ENCODE measurements around the gene EIF4E3. TPM values are rescaled to one million over a fixed set of nuclear protein-coding genes. Genes with fewer than 3 reads are reported as not detected.

The EIF4E3 gene
- polyA plus RNA-seq, 1 donor (not counting 4 experiments of a cell fraction or from before 2014, with no cell fraction given), result 2.2 TPM

DNA sequence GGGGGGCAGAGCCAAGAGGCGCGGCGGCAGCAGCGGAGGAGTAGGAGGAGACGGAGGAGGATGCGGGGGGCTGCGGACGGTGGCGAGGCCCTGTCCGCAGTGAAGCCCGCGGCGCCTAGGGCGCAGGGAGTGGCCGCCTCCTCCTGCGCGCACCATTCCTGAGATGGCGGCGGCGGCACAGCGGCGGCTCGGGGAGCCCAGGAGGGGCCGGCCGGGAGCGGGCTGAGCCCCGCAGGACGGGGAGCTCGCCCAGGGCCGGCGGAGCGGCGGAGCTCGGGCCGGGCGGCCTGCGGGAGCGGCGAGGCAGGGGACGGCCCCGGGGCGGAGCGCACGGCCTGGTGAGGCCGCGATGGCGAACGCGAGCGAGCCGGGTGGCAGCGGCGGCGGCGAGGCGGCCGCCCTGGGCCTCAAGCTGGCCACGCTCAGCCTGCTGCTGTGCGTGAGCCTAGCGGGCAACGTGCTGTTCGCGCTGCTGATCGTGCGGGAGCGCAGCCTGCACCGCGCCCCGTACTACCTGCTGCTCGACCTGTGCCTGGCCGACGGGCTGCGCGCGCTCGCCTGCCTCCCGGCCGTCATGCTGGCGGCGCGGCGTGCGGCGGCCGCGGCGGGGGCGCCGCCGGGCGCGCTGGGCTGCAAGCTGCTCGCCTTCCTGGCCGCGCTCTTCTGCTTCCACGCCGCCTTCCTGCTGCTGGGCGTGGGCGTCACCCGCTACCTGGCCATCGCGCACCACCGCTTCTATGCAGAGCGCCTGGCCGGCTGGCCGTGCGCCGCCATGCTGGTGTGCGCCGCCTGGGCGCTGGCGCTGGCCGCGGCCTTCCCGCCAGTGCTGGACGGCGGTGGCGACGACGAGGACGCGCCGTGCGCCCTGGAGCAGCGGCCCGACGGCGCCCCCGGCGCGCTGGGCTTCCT lies 28.8 kb upstream of the EIF4E3 start, which contains the start of gene GPR27:
TSS of gene GPR27 (plus strand) at position 155 of the 909 bp plus-strand sequence. CDS start at position 350, 195 bp downstream.
- no peak for DNase-seq (ENCODE audit: low read depth, low spot score)
- H3K27ac ChIP-seq (ENCODE audit: control insufficient read depth, insufficient read depth, low read length), result no peak within 1 kb of the TSS

DNA sequence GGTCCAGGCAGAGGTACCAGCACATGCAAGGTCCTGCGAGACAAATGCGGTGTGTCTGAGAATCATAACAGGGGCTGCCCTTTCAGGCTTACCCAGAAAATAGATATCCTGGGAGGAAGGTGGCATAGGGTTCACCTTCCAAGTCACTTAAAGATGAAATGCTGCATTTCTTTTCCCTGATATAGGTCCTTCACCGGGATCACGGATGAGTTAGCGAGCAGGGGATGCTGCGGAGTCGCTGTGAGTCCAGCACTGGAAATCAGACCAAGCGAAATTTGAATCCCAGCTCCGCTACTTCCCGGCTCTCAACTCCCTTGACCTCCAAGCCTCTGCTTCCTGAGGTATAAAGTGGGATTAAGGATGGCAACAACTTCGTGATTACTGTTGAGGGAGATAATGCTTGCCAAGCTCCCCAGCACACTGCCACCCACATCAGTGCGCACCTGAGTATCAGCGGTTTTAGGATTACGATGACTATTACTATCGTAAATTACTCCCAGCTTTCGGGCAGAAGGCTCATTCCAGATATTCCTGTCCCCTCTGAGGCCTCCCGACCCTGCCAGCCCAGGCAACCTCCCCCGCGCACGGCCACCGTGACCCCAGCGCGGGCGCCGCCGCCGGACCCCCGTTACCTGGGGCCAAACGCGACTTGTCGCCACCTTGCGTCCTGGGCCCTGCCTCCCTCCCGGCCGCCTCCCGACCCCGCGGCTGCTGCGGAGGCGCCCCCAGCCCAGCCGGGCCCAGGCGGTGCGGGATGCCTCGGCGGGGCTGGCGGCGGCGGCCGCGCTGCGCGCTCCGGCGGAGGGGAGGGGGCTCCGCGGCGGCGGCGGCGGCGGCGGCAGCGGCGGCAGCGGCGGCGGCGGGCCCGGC lies 27.9 kb upstream of the EIF4E3 start:
- H3K9me3 ChIP-seq (ENCODE audit: control insufficient read depth, low read depth, low read length), result no peaks in the 10 kb centered on the region
- no peak overlapping the region for H3K4me3 ChIP-seq (ENCODE audit: control insufficient read depth in 2 of 3, extremely low read depth in 1 of 3, insufficient read depth in 2 of 3, low read depth in 1 of 3, low read length in 3 of 3)
- DNase-seq (ENCODE audit: low read depth, low spot score), result no peak
- no peak for FAIRE-seq
- no peaks in the 10 kb centered on the region for H3K79me2 ChIP-seq (ENCODE audit: control insufficient read depth, insufficient read depth, low read length)
- H3K27ac ChIP-seq (ENCODE audit: control insufficient read depth, insufficient read depth, low read length), result no peak overlapping the region
- dilution Hi-C loops (cut with MboI; ENCODE audit: extremely low pct_ligation_motif_present, low sequenced_read_pairs), result no loop called here
- no peaks in the 10 kb centered on the region for H3K36me3 ChIP-seq (ENCODE audit: control insufficient read depth in 2 of 2, extremely low read depth in 1 of 2, insufficient read depth in 2 of 2, low read length in 2 of 2)
- no peaks in the 10 kb centered on the region for H3K4me1 ChIP-seq (ENCODE audit: control insufficient read depth, extremely low read depth, insufficient read depth, low read length)
- peaks cover 41% of the 10 kb centered on the region for H3K27me3 ChIP-seq (ENCODE audit: control insufficient read depth, extremely low read depth, insufficient read depth, low read length)
- no peaks in the 10 kb centered on the region for H3K9me1 ChIP-seq (ENCODE audit: control insufficient read depth, extremely low read depth, insufficient read depth, low read length)
- no peak overlapping the region for H3K4me2 ChIP-seq (ENCODE audit: control insufficient read depth, extremely low read depth, insufficient read depth, low read depth, low read length)
- no peak overlapping the region for H2AFZ ChIP-seq (ENCODE audit: control insufficient read depth, low read length)
- H3K9ac ChIP-seq (ENCODE audit: control insufficient read depth, extremely low read depth, insufficient read depth, low read length), result no peak overlapping the region
- TF ChIP-seq, protein P1, sequence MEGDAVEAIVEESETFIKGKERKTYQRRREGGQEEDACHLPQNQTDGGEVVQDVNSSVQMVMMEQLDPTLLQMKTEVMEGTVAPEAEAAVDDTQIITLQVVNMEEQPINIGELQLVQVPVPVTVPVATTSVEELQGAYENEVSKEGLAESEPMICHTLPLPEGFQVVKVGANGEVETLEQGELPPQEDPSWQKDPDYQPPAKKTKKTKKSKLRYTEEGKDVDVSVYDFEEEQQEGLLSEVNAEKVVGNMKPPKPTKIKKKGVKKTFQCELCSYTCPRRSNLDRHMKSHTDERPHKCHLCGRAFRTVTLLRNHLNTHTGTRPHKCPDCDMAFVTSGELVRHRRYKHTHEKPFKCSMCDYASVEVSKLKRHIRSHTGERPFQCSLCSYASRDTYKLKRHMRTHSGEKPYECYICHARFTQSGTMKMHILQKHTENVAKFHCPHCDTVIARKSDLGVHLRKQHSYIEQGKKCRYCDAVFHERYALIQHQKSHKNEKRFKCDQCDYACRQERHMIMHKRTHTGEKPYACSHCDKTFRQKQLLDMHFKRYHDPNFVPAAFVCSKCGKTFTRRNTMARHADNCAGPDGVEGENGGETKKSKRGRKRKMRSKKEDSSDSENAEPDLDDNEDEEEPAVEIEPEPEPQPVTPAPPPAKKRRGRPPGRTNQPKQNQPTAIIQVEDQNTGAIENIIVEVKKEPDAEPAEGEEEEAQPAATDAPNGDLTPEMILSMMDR (optimal IDR thresholded peaks at IDR 0.05 in 1 of 3, IDR thresholded peaks at IDR 0.05 in 1 of 3, conservative IDR thresholded peaks at IDR 0.05 in 1 of 3; ENCODE audit: extremely low read depth in 1 of 3, insufficient read depth in 2 of 3, low read length in 3 of 3), result no peak
- peak; percentile 87 for TF ChIP-seq EZH2 (IDR thresholded peaks at IDR 0.05; ENCODE audit: low read length)
- H4K20me1 ChIP-seq (ENCODE audit: control insufficient read depth, extremely low read depth, insufficient read depth, low read length), result no peaks in the 10 kb centered on the region

More for the DNA sequence above, 28.8 kb upstream of the EIF4E3 start, which contains the start of gene GPR27:
- H3K36me3 ChIP-seq (ENCODE audit: control insufficient read depth in 2 of 2, extremely low read depth in 1 of 2, insufficient read depth in 2 of 2, low read length in 2 of 2), result no peaks in the 10 kb centered on the region
- FAIRE-seq, result no peak
- dilution Hi-C loops (cut with MboI; ENCODE audit: extremely low pct_ligation_motif_present, low sequenced_read_pairs), result no loop called here
- H3K4me3 ChIP-seq (ENCODE audit: control insufficient read depth in 2 of 3, extremely low read depth in 1 of 3, insufficient read depth in 2 of 3, low read depth in 1 of 3, low read length in 3 of 3), result peak within 1 kb of the TSS in 2 of 3 experiments; percentile 27 to 29
- peak within 1 kb of the TSS; percentile 48 for H3K4me2 ChIP-seq (ENCODE audit: control insufficient read depth, extremely low read depth, insufficient read depth, low read depth, low read length)
- TF ChIP-seq, protein P1 (optimal IDR thresholded peaks at IDR 0.05 in 1 of 3, IDR thresholded peaks at IDR 0.05 in 1 of 3, conservative IDR thresholded peaks at IDR 0.05 in 1 of 3; ENCODE audit: extremely low read depth in 1 of 3, insufficient read depth in 2 of 3, low read length in 3 of 3), result no peak
- TF ChIP-seq EZH2 (IDR thresholded peaks at IDR 0.05; ENCODE audit: low read length), result peak; percentile 67
- no peaks in the 10 kb centered on the region for H3K4me1 ChIP-seq (ENCODE audit: control insufficient read depth, extremely low read depth, insufficient read depth, low read length)
- no peaks in the 10 kb centered on the region for H4K20me1 ChIP-seq (ENCODE audit: control insufficient read depth, extremely low read depth, insufficient read depth, low read length)
- no peak within 1 kb of the TSS for H3K9ac ChIP-seq (ENCODE audit: control insufficient read depth, extremely low read depth, insufficient read depth, low read length)
- H2AFZ ChIP-seq (ENCODE audit: control insufficient read depth, low read length), result peak within 1 kb of the TSS; percentile 75
- no peaks in the 10 kb centered on the region for H3K9me1 ChIP-seq (ENCODE audit: control insufficient read depth, extremely low read depth, insufficient read depth, low read length)
- H3K9me3 ChIP-seq (ENCODE audit: control insufficient read depth, low read depth, low read length), result no peaks in the 10 kb centered on the region
- H3K79me2 ChIP-seq (ENCODE audit: control insufficient read depth, insufficient read depth, low read length), result no peaks in the 10 kb centered on the region
- H3K27me3 ChIP-seq (ENCODE audit: control insufficient read depth, extremely low read depth, insufficient read depth, low read length), result peaks cover 42% of the 10 kb centered on the region
